Mesenchymal stem cell (in vitro differentiated cells and primary cell): ENCODE measurements around the gene TRIM27.

Source experiments
- DNase-seq: peaks from one replicate; pipeline ENCODE4 v3.0.0-alpha.2; 2013
- H2AFZ ChIP-seq: one replicate; pipeline ENCODE4 v1.6.1; 2013; ENCODE audit warnings: low read depth, mild to moderate bottlenecking, control low read depth, inconsistent platforms, low read length, moderate library complexity
- H2AK5ac ChIP-seq: 2 replicates; pipeline ENCODE4 v1.6.1; 2013; ENCODE audit warnings: low read length, moderate library complexity, mild to moderate bottlenecking, inconsistent platforms; ENCODE audit not compliant: severe bottlenecking
- H2BK120ac ChIP-seq: one replicate; pipeline ENCODE4 v1.6.1; 2013; ENCODE audit warnings: low read depth, mild to moderate bottlenecking, inconsistent platforms, low read length, moderate library complexity
- H2BK12ac ChIP-seq, 2 experiments: one replicate each; pipeline ENCODE4 v1.6.1; 2013; ENCODE audit warnings: inconsistent platforms in 2 of 2, low read length in 2 of 2, mild to moderate bottlenecking in 2 of 2, moderate library complexity in 2 of 2, control low read depth in 1 of 2
- H2BK15ac ChIP-seq: one replicate; pipeline ENCODE4 v1.6.1; 2013; ENCODE audit warnings: mild to moderate bottlenecking, low read depth, inconsistent platforms; ENCODE audit not compliant: poor library complexity, severe bottlenecking
- H2BK5ac ChIP-seq: 2 replicates; pipeline ENCODE4 v1.6.1; 2013; ENCODE audit warnings: low read depth, mild to moderate bottlenecking, low read length, control low read depth, inconsistent platforms; ENCODE audit not compliant: poor library complexity, severe bottlenecking
- H3K14ac ChIP-seq, 2 experiments: one replicate each; pipeline ENCODE4 v1.6.1; 2013; ENCODE audit warnings: inconsistent platforms in 2 of 2, low read length in 2 of 2, control low read depth in 1 of 2, mild to moderate bottlenecking in 1 of 2, moderate library complexity in 1 of 2
- H3K18ac ChIP-seq, 2 experiments: one replicate each; pipeline ENCODE4 v1.6.1; 2013; ENCODE audit warnings: inconsistent platforms in 2 of 2, low read length in 2 of 2, control low read depth in 1 of 2, low read depth in 1 of 2, mild to moderate bottlenecking in 1 of 2
- H3K23ac ChIP-seq, 2 experiments: one replicate each; pipeline ENCODE4 v1.6.1; 2013; ENCODE audit warnings: inconsistent platforms in 2 of 2, low read length in 2 of 2, mild to moderate bottlenecking in 2 of 2, moderate library complexity in 2 of 2, control low read depth in 1 of 2
- H3K27ac ChIP-seq: 2 replicates; pipeline ENCODE4 v1.5.1; 2013; ENCODE audit warnings: mild to moderate bottlenecking, moderate library complexity, low read length, control low read depth, inconsistent platforms; ENCODE audit not compliant: poor library complexity, severe bottlenecking
- H3K27me3 ChIP-seq, 2 experiments: 2 replicates each; pipeline versions ENCODE4 v1.6.1 to v1.7.0; 2013; ENCODE audit warnings: low read length in 2 of 2, mild to moderate bottlenecking in 2 of 2, moderate library complexity in 2 of 2, control low read depth in 1 of 2, inconsistent platforms in 1 of 2; ENCODE audit not compliant: control insufficient read depth in 1 of 2, insufficient read depth in 1 of 2
- H3K36me3 ChIP-seq, 2 experiments: 2 replicates each; pipeline versions ENCODE4 v1.6.1 to v1.7.0; 2013; ENCODE audit warnings: low read length in 2 of 2, control low read depth in 1 of 2, inconsistent platforms in 1 of 2, low read depth in 1 of 2, mild to moderate bottlenecking in 1 of 2; ENCODE audit not compliant: insufficient read depth in 2 of 2, control insufficient read depth in 1 of 2
- H3K4ac ChIP-seq, 2 experiments: one replicate each; pipeline ENCODE4 v1.6.1; 2013; ENCODE audit warnings: inconsistent platforms in 2 of 2, low read length in 2 of 2, mild to moderate bottlenecking in 2 of 2, moderate library complexity in 2 of 2, control low read depth in 1 of 2, low read depth in 1 of 2
- H3K4me1 ChIP-seq: 2 replicates; pipeline ENCODE4 v1.6.1; 2013; ENCODE audit warnings: low read depth, low read length, control low read depth; ENCODE audit not compliant: control insufficient read depth, insufficient read depth
- H3K4me2 ChIP-seq: 2 replicates; pipeline ENCODE4 v1.6.1; 2013; ENCODE audit warnings: low read length, mild to moderate bottlenecking, inconsistent platforms; ENCODE audit not compliant: poor library complexity, severe bottlenecking
- H3K4me3 ChIP-seq, 2 experiments: 2 replicates each; pipeline versions ENCODE4 v1.5.1 to v1.7.0; 2013; ENCODE audit warnings: low read length in 2 of 2, mild to moderate bottlenecking in 2 of 2, control low read depth in 1 of 2, low read depth in 1 of 2; ENCODE audit not compliant: insufficient read depth in 1 of 2
- H3K79me1 ChIP-seq: replicated peaks from 2 replicates; pipeline ENCODE4 v1.6.1; 2013; ENCODE audit warnings: mild to moderate bottlenecking, control low read depth, low read length, inconsistent platforms; ENCODE audit not compliant: poor library complexity, severe bottlenecking
- H3K9ac ChIP-seq: 2 replicates; pipeline ENCODE4 v1.7.0; 2013; ENCODE audit warnings: mild to moderate bottlenecking, low read length, moderate library complexity
- H3K9me3 ChIP-seq: 2 replicates; pipeline ENCODE4 v1.7.0; 2013; ENCODE audit warnings: mild to moderate bottlenecking, low read length; ENCODE audit not compliant: control insufficient read depth
- H4K8ac ChIP-seq: one replicate; pipeline ENCODE4 v1.6.1; 2013; ENCODE audit warnings: inconsistent platforms, mild to moderate bottlenecking, low read length, moderate library complexity
- H4K91ac ChIP-seq: one replicate; pipeline ENCODE4 v1.6.1; 2013; ENCODE audit warnings: mild to moderate bottlenecking, low read length, inconsistent platforms
- WGBS: methylation state at CpG from one replicate; pipeline ENCODE4 v1.1.7; 2013; ENCODE audit warnings: mixed read lengths; 5-methylcytosine and 5-hydroxymethylcytosine counted together

The TRIM27 gene

GRCh38 chr6:28906669-28907068 is 17.1 kb downstream of the TRIM27 start:
- Histone ChIP-seq H3K27ac (no peak overlapping the region), H2BK5ac (no peak overlapping the region), H3K27me3 (no peaks in the 10 kb centered on the region), H2BK15ac (no peak overlapping the region), H3K18ac (no peak overlapping the region), H3K4me1 (peaks cover 1% of the 10 kb centered on the region), H3K9ac (no peak overlapping the region), H3K36me3 (peaks cover 45 to 96% of the 10 kb centered on the region in 2 experiments), H3K23ac (no peak overlapping the region), H3K9me3 (no peaks in the 10 kb centered on the region), H3K14ac (no peak overlapping the region), H2BK120ac (no peak overlapping the region), H3K4me2 (no peak overlapping the region), H4K91ac (no peak overlapping the region), H2AFZ (no peak overlapping the region), H3K4me3 (no peak overlapping the region), H2AK5ac (no peak overlapping the region), H3K4ac (no peak overlapping the region), H4K8ac (no peak overlapping the region), H3K79me1 (peaks cover 38% of the 10 kb centered on the region), H2BK12ac (no peak overlapping the region)
- 100% methylated on average over 1 of the region's 4 CpGs for WGBS
- DNase-seq = no peak

DNA sequence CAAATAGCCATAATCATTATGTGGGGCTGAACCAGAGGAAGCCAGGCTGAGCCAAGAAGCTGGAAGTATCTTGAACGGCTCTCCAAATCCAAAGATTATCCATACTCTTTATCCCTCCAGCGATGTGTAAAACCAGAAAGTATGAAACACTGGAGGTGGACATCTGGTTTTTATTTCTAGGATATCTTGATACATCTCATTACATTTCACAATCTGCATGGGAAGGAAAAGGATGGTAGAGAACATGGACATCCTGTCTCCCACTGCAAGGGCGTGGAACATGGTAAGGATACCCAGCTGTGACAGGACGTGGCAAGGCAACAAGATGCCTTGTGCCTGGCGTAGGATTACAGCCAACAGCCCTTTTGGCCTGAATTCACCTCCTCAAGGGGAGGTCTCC is 20.1 kb downstream of the TRIM27 start:
- H3K4me1 ChIP-seq = peaks cover 1% of the 10 kb centered on the region
- no peak overlapping the region for H3K9ac ChIP-seq
- no peak overlapping the region for H3K4ac ChIP-seq
- H3K18ac ChIP-seq = no peak overlapping the region
- H3K27ac ChIP-seq = no peak overlapping the region
- H2AK5ac ChIP-seq = no peak overlapping the region
- H2BK5ac ChIP-seq = no peak overlapping the region
- no peak overlapping the region for H3K14ac ChIP-seq
- 100% methylated on average over 3 of the region's 5 CpGs for WGBS
- peaks cover 22% of the 10 kb centered on the region for H3K79me1 ChIP-seq
- no peak overlapping the region for H2AFZ ChIP-seq
- no peak overlapping the region for H2BK120ac ChIP-seq
- no peaks in the 10 kb centered on the region for H3K9me3 ChIP-seq
- H3K23ac ChIP-seq = no peak overlapping the region
- H4K8ac ChIP-seq = no peak overlapping the region
- H4K91ac ChIP-seq = no peak overlapping the region
- H2BK15ac ChIP-seq = no peak overlapping the region
- no peak overlapping the region for H3K4me3 ChIP-seq
- H3K4me2 ChIP-seq = no peak overlapping the region
- H2BK12ac ChIP-seq = no peak overlapping the region
- no peak for DNase-seq
- no peaks in the 10 kb centered on the region for H3K27me3 ChIP-seq
- H3K36me3 ChIP-seq = peaks cover 32 to 88% of the 10 kb centered on the region in 2 experiments

DNA sequence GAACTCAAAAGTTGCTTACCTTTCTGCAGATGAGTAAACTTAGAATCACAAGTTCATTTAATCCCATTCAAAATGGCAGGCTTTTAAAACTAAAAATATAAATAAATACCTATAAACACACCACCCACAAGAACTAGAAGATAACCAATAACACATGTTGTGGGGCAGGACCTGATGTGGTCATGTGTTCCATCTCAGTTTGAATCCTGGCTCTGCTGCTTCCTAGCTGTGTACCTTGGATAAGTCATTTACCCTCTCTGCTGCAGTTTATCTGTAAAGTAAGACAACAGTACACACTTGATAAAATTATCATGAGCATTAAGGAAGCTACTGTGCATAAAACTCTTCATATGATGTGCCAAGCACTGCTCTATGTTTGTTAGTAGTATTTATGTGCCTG is 22.0 kb downstream of the TRIM27 start:
- no peak overlapping the region for H4K91ac ChIP-seq

GRCh38 chr6:28900577-28901256 is 23.1 kb downstream of the TRIM27 start:
- H3K14ac ChIP-seq = no peak overlapping the region
- H3K79me1 ChIP-seq = peaks cover 18% of the 10 kb centered on the region
- WGBS = 94% methylated on average over 3 of the region's 5 CpGs
- no peak overlapping the region for H3K4me3 ChIP-seq
- H3K9me3 ChIP-seq = no peaks in the 10 kb centered on the region
- no peak overlapping the region for H2BK120ac ChIP-seq
- H2BK12ac ChIP-seq = no peak overlapping the region
- H3K27me3 ChIP-seq = no peaks in the 10 kb centered on the region
- DNase-seq = no peak
- no peak overlapping the region for H2AFZ ChIP-seq
- no peak overlapping the region for H3K9ac ChIP-seq
- H3K18ac ChIP-seq = no peak overlapping the region
- H4K8ac ChIP-seq = no peak overlapping the region
- H3K27ac ChIP-seq = no peak overlapping the region
- H2BK15ac ChIP-seq = no peak overlapping the region
- H4K91ac ChIP-seq = no peak overlapping the region
- no peak overlapping the region for H3K4ac ChIP-seq
- H3K4me2 ChIP-seq = no peak overlapping the region
- H3K36me3 ChIP-seq = peaks cover 26 to 59% of the 10 kb centered on the region in 2 experiments
- H3K4me1 ChIP-seq = peaks cover 3% of the 10 kb centered on the region
- H2AK5ac ChIP-seq = no peak overlapping the region
- H3K23ac ChIP-seq = no peak overlapping the region
- H2BK5ac ChIP-seq = no peak overlapping the region

More for the DNA sequence above, 22.0 kb downstream of the TRIM27 start:
- H2BK120ac ChIP-seq = no peak overlapping the region
- H3K4ac ChIP-seq = no peak overlapping the region
- H3K23ac ChIP-seq = no peak overlapping the region
- H3K27ac ChIP-seq = no peak overlapping the region
- H3K18ac ChIP-seq = no peak overlapping the region
- no peak overlapping the region for H2BK12ac ChIP-seq
- H3K9me3 ChIP-seq = no peaks in the 10 kb centered on the region
- no peak overlapping the region for H3K4me3 ChIP-seq
- peaks cover 29 to 70% of the 10 kb centered on the region in 2 experiments for H3K36me3 ChIP-seq
- peaks cover 20% of the 10 kb centered on the region for H3K79me1 ChIP-seq
- H4K8ac ChIP-seq = no peak overlapping the region
- no peaks in the 10 kb centered on the region for H3K27me3 ChIP-seq
- H3K14ac ChIP-seq = no peak overlapping the region
- H2BK5ac ChIP-seq = no peak overlapping the region
- no peak overlapping the region for H3K9ac ChIP-seq
- peaks cover 3% of the 10 kb centered on the region for H3K4me1 ChIP-seq
- H2AFZ ChIP-seq = no peak overlapping the region
- H2AK5ac ChIP-seq = no peak overlapping the region
- no peak overlapping the region for H3K4me2 ChIP-seq
- DNase-seq = no peak
- H2BK15ac ChIP-seq = no peak overlapping the region
